Measurements from ENCODE around the gene CCND3.

- TF ChIP-seq CTCF (IDR thresholded peaks at IDR 0.05; ENCODE audit: low read depth, low read length) (no peak), POLR2A (IDR thresholded peaks at IDR 0.05; ENCODE audit: extremely low read depth, insufficient read length) (no peak), MAX (IDR thresholded peaks at IDR 0.05; ENCODE audit: low read depth, low read length) (no peak)
These were observed 26.0 kb upstream of the CCND3 start for GRCh38 chr6:41967312-41968287.

Data from NB4 (cell line).